Thyroid gland (tissue), 4 donors: ENCODE measurements around the gene UBR4.
"Not testable (repeated sequence)": the region's sequence is repeated elsewhere in the genome, so short reads cannot be mapped to it uniquely, and the experiment has no call there.

Experiments used
- POLR2A ChIP-seq, 2 donors: fragments of 450-650 bp; IDR thresholded peaks; one replicate each; pipeline ENCODE4 v1.6.1; 2017; ENCODE audit warnings: antibody characterized with exemption in 2 of 2, mild to moderate bottlenecking in 2 of 2, moderate library complexity in 1 of 2
- TF ChIP-seq, protein P1 (sequence below), 6 experiments: fragments of 200-600 bp in 3 of 6; fragments of 450-650 bp in 3 of 6; sonication (generic) in 3 of 6; IDR thresholded peaks; one replicate each; pipeline ENCODE4 v1.5.1; 2016 to 2019; ENCODE audit warnings: antibody characterized with exemption in 6 of 6, mild to moderate bottlenecking in 2 of 6, inconsistent platforms in 1 of 6, moderate library complexity in 1 of 6

DNA sequence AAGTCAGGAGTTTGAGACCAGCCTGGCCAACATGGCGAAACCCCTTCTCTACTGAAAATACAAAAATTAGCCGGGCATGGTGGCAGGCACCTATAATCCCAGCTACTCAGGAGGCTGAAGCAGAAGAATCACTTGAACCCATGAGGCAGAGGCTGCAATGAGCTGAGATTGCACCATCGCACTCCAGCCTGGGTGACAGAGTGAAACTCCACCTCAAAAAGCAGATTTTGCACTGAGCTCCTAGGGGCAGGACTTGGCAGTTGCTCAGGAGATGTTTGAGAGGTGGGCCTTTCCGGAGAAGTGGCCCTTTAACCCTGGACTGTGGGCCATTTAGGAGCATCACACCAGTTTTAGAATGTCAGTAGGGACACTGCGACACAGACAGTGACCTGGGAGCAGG lies 46.2 kb upstream of the UBR4 start:
- TF ChIP-seq, protein P1, sequence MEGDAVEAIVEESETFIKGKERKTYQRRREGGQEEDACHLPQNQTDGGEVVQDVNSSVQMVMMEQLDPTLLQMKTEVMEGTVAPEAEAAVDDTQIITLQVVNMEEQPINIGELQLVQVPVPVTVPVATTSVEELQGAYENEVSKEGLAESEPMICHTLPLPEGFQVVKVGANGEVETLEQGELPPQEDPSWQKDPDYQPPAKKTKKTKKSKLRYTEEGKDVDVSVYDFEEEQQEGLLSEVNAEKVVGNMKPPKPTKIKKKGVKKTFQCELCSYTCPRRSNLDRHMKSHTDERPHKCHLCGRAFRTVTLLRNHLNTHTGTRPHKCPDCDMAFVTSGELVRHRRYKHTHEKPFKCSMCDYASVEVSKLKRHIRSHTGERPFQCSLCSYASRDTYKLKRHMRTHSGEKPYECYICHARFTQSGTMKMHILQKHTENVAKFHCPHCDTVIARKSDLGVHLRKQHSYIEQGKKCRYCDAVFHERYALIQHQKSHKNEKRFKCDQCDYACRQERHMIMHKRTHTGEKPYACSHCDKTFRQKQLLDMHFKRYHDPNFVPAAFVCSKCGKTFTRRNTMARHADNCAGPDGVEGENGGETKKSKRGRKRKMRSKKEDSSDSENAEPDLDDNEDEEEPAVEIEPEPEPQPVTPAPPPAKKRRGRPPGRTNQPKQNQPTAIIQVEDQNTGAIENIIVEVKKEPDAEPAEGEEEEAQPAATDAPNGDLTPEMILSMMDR (IDR thresholded peaks at IDR 0.05) = not testable (repeated sequence)
- TF ChIP-seq POLR2A (IDR thresholded peaks at IDR 0.05) = not testable (repeated sequence)
